ENCODE data around the gene GRPR.

Gene GRPR

DNA sequence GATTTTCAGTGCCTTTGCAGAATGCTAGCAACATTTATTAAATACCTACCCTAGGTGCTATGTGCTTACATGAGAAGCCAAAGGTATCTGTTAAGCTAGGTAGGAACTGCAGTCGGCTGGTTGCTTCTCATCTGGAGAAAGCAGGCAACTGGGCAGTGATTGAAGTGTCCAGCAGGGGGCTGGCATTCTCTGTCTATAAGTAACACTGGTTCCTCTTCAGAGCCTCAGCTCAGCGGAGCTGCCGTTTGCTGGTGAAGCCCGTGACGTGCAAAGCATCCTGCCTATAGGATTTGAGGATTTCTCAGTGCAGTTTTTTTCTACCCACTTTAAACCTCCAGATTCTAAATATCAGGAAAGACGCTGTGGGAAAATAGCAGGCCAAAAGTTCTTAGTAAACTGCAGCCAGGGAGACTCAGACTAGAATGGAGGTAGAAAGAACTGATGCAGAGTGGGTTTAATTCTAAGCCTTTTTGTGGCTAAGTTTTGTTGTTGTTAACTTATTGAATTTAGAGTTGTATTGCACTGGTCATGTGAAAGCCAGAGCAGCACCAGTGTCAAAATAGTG lies at the start of gene GRPR:
Gene GRPR, plus strand, starts transcription at position 344 of the 565 bp plus-strand sequence. CDS start 389 bp downstream, outside the sequence.
- DNase-seq = peak; percentile 30

DNA sequence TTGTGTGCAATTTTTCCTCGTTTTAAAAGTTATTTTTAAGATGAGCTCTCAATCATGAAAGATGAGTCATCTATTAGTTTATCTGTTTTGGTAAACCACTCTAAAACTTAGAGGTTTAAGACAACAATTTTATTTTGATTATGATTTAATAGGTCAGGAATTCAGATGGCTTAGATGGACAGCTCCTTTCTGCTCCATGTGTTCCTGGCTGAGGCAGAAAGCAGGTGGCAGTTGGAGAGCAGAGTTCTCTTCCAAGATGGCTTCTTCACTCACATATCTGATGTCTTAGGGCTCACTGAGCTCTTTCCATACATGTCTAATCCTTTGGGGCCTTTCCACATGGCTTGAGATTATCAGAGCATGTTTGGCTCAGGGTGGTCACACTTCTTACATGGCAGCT lies 48.3 kb upstream of the GRPR start:
- no peak for DNase-seq

DNA sequence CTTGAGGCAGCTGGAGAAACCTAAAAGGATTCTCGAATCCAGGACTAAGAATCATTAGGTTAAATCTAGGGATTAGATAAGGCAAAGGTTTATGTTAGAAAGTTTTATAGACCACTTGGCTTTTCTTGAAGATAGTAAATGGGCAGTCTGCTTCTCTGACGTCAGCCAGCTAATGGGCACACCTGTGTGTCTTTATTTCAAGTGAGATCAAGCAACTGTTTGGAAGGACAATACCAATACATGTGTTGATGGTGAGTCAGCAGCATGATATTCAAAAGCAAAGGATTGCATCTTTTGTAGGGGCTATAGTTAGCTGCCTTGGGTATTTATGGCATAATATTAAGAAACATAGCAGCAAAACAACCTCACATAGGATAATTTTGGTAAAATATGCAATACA lies 46.5 kb upstream of the GRPR start:
- no peak for DNase-seq

DNA sequence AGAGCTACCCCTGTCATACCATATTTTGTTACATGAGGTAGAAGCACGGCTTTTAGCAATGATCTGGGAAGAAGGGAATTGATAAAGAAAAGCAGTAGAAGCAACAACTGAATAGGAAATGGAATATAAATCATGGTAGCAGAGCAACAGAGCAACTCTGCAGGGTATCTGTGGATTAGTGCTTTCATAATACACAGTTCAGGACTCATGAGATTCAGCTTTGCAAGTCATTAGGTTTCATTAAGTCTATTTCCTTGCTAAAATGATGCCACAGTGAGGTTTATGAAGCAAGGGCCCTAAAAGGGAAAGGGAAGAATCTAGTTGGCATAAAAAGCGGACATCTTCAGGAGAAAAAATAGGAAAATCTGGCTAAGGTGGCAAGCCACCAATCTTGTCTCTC lies 45.6 kb upstream of the GRPR start:
- DNase-seq = no peak

DNA sequence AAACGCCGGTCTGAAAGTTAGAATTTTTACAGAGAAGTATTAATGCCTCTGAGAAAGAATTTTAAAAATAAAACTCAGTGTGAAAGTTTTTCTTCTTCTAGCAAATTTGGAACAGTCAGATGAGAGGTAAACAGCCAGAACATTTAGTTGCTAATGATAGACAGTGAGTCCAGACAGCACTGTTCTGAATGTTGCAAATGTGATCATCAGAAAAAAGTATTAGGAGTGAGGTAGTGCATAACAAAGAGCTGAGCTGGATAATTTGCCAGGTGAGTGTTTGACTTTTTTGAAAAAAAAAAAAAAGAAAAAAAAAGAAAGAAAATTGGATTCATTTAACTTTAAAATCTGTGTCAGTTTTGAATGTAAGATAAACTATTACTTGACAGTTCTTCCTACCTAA lies 42.0 kb upstream of the GRPR start:
- no peak for DNase-seq

DNA sequence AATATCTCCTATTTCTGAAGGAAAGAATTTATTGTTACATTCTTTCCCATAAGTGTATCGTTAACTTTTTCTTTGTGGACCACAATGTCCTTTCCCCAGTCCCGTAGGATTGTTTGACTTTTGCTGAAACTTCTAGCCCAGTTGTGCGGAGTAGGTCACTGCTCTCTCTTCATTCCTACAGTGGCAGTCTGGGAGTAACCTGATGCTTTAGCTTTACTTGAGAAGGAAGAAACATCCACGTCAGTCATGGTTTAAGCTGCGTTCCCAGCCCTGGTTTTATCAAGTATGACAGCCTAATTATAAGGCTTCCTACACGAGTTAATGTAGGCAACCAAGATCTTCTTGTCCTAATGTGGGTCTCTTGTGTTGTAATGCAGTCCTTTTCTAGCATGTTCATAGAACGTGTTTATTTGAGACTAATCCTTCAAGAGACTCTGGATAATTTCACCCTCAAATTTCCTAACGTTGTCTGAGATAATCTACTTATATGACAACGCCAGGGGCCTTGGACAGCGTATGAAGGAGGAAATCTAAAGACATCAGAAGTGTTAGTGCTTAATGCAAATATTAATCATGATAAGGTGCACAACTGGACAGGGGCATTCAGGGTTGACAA lies 40.8 kb upstream of the GRPR start:
- DNase-seq = no peak

DNA sequence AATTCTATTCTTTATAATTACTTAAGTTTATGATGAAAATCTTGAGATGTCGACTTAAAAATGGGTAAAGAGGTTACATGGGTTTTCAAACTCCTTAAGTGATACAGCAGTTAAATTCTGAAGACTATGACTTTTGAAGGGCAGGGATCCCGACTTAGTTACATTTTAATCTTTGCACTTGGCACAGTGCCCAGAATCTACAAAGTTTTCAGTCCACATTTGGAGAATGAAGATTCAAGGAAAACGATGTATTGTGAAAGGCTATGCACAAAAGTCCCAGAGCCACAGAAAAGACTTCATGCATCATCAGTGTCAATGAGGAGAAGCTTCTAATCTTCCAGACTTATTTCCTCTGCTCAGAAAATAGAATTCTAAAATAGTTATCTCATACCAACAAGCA lies 36.3 kb upstream of the GRPR start:
- no peak for DNase-seq

DNA sequence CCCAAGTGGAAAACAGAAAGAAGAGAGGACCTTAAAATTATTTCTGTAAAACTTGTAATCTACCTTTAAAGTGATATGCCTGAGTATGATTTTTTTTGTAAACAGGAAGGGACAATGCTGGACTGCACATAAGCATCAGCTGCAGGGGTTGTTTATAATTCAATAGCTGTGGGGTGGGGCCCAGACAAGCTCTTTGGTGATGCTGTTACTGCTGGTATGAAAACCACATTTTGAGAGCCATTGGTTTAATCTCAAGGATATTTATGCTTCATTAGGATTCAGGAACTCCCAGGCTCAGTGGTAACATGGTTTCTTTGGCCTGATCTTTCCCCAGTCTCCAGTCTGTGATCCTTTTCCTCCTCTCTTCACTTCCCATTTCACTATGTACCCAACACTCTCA lies 34.3 kb upstream of the GRPR start:
- no peak for DNase-seq

DNA sequence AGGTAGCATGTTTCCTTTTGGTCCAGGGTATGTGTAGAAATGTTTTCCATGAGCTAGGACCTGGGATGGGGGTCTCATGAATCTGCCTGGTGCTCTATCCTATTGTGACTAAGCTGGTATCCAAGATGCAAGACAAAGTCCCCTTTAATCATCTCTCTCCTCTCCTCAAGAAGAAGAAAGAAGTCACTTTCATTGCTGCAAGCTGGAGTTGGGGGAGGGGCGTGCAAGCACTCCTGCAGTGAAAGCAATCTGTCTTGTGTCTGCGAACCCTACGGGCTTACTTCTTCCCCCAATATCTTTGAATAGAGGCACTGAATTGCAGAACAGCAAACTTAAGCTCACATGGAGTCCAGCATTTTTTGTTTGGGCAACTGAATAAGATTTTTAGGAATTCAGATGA lies 27.2 kb upstream of the GRPR start:
- DNase-seq = no peak

DNA sequence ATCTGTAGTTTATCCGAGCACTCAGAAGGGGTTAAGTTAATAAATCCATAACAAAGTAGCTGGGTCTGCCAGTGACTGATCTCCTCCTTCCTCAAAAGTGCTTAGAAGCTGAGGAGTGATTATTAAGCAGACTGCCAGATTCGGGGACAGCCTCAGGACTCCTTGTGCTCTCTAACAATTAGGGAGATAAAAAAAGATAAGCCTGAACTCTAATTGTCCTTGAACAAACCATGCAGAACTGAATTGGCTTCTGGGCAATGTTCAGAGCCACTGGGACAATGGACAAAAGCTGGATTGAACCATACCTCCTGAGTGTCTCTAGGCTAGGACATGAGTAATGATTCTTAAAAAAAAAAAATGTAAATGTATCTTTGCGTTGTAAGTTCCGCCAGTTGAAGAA lies 22.7 kb upstream of the GRPR start:
- DNase-seq = no peak

DNA sequence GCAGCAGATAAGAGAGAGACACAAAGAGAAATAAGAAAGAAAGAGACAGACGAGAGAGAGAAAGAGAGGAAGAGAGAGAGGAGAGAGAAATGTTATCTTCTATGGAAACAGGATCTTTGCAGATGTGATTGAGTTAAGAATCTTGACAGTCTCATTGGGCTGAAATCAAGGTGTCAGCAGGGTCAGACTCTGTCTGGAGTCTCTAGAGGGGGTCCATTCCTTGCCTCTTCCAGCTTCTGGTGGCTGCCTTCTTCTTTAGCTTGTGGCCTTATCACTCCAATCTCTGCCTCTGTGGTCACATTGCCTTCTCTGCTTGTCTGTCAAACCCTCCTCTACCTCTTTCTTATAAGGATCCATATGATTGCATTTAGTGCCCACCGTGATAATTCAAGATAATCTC lies 21.8 kb upstream of the GRPR start:
- no peak for DNase-seq

DNA sequence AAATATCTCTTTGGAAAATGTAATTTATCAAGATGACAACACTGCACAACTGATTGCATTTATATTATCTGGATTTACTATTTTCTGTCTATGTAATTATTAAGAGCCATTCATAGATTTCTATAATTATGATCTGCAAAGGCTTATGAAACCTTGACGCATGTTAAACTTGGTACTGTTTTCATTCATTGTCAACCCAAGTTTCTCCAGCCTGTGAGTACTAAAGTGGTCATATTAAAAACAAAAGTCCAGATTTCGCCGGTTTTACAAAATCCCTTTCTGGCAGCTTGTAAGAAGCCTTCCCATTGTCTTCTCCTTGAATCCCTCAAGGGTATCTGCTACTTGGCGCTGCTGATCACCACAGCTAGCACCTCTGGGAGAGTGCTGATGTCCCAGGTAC lies 19.7 kb upstream of the GRPR start:
- no peak for DNase-seq

DNA sequence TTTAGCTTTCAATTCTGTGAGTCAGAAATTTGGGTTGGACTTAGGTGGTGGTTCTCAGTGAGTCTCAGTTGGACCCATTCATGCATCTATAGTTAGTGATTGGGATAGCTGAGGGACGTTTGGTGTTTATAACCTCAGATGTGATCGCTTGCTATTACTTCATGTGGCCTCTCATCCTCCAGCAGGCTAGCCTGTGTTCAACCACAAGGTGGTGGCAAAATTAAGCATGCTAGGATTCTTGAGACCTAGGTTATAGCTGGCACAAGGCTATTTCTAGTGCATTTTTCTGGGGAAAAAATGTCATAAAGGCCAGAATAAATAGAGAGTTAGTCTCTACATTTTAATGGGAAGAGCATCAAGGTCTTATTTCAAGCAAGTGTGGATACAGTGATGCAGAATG lies 10.9 kb upstream of the GRPR start:
- no peak for DNase-seq

DNA sequence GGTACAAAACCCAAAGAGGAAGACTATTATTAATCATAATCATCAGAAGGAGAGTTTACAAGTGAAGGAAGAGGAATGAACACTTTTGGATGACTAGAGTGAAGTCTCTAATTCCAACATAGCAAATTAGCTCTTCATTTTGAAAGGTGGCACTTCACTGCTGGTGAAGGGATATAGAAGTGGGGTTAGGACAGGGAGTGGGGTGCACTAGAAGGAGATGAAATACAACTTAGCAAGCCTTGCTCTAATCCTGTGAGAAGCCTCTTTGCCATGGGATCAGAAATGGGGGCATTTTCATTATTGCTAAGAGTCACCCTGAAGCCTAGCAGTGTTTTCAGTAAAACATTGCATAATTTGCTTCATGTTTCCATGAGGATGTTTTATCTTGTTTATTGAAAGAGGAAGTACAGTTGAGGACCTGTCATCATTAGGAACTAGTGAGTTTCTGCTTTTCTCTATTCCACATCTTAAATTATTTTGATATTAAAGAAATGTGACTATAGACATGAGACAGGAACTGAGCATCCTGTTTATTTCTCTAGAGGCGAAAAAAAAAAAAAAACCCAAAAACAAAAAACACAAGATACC lies 9.3 kb upstream of the GRPR start:
- DNase-seq = no peak

DNA sequence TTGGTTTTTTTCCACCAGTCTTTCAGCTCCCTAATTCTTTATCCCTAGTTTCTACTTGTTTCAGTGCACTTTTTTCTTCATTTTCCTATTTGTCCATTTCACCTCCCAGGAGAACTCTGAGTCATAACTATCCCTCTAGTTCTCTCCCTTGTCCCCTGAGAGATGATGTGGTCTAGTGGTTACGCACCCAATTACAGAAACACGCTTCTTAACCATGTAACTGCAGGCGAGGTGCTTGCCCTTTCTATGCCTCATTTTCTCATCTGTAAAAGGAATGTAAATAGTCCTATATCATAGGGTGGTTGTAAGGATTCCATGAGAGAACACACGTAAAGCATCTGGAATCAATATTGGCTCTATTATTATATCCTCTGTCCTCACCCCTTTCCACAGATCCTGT lies 8.8 kb upstream of the GRPR start:
- DNase-seq = no peak

DNA sequence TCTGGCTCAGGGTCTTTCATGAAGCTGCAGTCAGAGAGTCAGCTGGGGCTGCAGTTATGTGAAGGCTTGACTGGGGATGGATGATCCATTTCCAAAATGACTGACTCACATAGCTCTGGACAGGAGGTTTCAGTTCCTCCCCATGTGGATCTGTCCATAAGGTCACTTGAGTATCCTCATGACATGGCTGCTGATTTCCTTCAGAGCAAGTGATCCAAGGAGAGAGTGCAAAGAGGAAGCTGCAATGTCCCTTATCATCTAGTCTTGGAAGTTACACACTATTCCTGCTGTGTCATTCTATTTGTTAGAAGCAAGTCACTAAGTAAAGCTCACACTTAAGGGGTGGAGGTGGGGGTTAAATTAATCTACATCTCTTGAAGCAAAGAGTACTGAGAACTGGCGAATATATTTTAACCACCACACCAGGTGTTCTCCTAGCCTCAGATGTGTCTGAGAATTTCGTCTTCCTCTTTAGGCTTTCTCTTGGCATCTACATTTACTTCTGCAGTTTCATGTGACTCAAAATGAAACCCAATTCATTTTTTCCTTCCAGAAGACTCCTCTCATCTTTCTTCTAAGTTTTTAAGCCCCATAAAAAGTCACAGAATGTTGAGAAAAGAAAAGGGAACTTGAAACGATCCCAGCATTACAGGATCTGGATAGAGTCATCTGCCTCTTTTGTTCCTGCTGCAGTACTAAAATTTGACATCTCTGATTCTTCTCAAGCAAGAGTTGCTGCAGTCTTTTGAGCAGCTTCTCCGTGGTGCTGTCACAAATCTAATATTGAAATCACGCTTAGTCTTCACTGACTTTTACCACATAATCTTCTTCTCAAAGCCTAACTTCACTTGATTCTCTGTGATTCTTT lies 3.8 kb upstream of the GRPR start:
- DNase-seq = no peak

DNA sequence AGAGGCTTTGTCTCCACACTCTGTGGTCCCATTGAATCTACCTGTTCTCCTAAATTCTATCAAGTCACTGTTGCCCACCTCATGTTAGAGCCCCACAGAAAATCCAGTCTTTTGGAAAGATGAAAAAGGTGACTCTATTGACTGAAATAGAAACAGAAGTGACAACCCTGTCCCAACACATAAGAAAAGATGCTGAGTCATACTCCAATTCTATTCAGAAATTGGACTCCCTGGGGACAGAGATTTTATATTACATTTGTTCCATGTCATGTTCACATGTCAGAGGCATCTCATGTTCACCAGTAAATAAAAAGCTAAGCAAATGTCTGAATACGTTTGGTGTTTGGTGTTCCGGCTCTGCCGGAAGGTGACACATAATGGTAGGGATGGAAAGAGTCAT lies 2.9 kb upstream of the GRPR start:
- DNase-seq = no peak

DNA sequence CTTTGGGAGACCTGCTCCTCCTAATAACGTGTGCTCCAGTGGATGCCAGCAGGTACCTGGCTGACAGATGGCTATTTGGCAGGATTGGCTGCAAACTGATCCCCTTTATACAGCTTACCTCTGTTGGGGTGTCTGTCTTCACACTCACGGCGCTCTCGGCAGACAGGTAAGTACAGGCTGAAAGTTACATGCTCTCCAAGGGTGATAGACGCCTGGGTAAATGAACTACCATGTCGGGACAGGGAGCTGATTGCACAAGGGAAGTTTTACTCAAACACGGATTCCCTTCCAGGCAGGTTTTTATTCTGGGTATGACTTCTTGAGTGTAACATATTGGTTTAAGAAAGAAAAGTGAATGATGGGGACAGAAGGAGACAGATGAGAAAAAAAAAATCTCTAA lies 836 bp downstream of the GRPR start:
- no peak for DNase-seq

DNA sequence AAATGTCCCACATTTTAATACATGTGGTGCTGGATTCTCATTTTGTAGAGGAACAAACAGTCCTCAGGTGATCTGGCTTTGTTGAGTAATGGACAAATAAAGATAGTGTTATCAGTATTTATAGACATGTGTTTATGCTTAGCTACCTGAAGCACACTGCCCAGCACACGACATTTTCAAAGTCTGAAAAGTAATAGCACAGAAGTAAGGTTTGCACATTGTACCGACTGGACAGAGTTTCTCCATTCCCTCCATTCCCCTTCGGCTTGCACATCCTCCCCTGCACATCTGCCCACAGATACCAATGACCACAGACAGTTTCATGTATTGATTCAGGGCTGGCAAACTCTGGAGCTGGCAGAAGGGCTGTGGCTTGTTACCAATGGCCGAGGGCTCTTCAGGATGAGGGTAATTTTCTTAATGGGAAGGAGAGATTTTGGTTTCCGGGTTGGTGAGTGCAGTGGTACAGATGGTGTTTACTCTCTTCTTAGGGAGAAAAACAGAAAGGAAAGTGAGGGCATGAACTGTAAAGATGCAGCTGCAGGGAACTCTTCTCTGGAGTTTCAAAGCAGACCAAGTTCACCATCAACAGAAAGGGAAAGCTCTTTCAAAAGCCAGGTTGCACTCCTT lies 2.3 kb downstream of the GRPR start:
- DNase-seq = no peak

DNA sequence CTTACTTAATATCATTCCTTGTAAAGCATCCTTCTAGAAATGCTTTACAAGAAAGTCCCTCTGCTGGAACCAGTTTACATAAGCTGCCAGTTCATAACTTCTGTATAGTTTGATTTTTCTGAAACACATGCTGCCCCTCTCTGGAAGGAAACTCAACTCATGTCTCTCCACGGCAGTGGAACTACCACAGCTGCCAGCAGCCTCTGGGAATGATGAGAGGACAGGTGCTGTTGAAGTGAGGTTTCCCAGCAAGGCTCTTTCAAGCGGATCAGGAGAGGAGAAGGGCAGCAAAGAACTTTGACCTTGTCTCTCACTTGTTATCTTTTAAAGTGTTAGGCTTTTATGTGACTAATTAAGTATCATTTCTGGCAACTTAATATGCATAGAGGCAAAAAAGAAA lies 7.3 kb downstream of the GRPR start:
- DNase-seq = no peak

DNA sequence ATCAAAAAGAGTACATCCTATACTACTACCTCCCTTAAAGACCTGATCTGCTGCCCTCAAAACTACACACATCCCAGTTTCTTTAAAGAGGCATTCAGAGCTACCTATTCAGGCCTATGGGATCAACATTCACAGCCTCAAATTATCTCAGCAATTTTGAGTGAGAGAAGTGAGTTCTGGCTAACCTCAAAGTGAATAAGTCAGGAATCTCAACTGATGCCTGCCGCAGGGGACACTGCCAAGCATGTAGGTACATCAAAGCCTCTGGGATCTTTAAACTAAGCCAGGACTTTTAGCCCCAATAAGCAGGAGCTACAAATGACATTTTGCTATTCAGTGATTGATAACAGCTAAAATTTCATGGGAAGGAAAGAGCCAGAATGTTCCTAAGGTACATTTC lies 11.6 kb downstream of the GRPR start:
- DNase-seq = no peak

DNA sequence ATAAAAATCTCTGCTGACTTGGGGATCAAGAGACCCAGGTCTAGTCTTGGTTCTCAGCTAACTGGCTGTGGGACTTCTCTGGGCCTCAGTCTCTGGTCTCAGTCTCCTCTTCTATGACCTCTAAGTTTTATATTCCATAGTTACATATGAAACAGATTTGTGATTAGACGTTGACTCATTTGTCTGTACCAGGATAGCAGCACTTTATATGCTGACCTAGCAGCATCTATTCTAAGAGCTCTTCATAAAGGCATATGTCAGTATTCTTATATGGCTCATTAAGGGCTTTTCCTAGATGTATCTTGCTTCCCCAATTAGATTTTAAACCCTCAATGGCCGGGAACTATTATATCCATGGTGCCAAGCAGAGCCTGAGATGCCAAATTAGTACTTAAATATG lies 12.7 kb downstream of the GRPR start:
- DNase-seq = no peak

DNA sequence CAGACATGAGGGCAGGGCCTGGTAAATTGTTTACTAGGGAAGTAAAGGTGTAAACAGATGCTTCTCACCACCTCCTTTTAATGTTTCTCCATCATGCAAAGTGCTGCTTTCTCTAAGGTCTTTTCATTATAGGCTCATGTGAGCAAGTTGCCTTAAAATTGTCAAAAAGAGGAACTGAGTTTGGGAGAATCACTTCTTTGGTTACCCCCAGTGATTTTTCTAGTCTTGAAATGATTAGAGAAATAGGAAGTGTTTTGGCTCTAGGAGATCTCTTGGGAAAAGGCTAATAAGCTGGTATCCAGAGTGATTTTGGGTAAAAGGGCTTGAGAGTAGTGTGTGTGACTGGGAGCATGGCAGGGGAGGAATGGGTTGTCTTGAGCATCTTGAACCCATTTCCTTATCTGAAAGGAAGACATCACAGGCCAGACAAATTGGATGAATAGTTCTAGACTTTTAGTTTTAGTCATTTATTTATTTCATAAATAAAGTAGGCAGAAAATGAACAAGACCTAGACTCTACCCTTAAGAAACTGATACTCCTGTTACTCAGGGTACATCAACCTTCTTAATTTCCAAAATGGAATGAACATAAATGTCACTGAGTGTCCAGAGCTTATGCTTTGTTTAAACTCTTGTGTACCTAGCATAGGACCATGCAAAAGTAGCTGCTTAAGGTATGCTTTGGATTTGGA lies 14.2 kb downstream of the GRPR start:
- DNase-seq = no peak

All from COR-L47 (cell line).